Activated effector memory CD4-positive, alpha-beta T cell treated with anti-CD3 and anti-CD28 coated beads, Interleukin-2, amount 50 U/mL, for 16 hours (primary cell): ENCODE data around the gene AKR1C1.
"Not testable (repeated sequence)": the region's sequence is repeated elsewhere in the genome, so short reads cannot be mapped to it uniquely, and the experiment has no call there.

Experiments
- DNase-seq: peaks from one replicate; pipeline ENCODE4 v3.0.0-alpha.2; 2020

AKR1C1 gene

GRCh38 chr10:4962876-4963814, at the start of gene AKR1C1:
Gene AKR1C1 (plus strand): TSS chr10:4963415. CDS start chr10:4963445, 30 bp downstream.
- DNase-seq = not testable (repeated sequence)

DNA sequence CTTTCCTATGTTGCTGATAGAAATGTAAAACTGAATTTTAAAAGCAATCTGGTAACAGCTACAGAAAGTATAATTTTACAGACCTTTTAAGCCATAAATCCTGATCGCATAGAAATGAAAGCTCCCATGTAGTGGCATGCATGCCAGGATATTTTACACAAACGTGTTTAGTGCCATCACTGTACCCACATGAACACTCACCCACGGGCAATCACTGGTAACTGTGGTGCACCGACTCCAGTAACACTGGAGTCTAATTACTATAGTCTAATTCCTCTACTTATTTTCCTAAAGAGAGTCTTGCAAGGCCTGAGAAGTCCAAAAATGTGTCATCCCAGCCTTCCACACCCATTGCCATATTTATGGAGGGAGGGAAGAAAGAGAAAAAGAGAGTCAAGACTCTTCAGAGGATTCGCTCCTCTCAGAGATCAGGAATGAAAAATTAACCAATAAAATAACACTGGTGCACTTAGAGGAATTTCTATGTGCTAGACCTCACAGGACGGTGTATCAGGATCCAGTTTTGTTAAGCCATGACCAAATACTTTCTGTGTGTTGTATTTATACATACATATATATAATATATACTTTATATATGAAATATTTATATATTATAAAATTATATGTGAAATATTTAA, 48.9 kb upstream of the AKR1C1 start:
- DNase-seq = no peak

- no peak for DNase-seq
Measured at GRCh38 chr10:4916086-4916716, 47.0 kb upstream of the AKR1C1 start.

- no peak for DNase-seq
Measured at GRCh38 chr10:4918236-4918635, 45.0 kb upstream of the AKR1C1 start.

DNA sequence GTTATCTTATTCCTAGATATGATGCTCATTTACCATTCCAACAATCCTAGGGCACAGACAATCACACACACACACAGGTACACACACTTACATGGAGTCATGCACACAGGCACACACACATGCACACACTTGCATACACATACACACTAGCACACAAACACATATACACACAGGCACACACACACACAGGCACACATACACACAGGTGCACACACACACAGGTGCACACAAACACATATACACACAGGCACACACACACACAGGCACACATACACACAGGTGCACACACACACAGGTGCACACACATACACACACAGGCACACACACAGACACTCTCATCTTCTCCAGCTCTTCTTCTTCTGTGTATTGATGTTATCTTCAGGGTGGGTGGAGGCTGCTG, 38.7 kb upstream of the AKR1C1 start:
- DNase-seq = not testable (repeated sequence)

DNA sequence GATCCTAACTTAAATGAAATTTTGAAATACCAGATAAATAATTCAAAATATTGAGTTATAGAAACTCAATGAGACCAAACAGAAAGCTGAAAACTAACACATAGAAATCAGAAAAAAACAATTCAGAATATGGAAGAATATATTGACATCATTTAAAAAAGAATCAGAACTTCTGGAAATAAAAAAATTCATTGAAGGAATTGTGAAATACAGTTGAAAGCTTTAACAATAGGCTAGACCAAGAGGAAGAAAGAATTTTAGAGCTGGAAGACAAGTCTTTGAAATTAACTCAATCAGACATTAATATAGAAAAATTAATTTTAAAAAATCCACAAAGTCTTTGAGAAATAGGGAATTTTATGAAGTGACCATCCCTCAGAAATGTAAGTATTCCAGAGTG, 36.8 kb upstream of the AKR1C1 start:
- no peak for DNase-seq

- no peak for DNase-seq
Measured at GRCh38 chr10:4931587-4931986, 31.6 kb upstream of the AKR1C1 start.

DNA sequence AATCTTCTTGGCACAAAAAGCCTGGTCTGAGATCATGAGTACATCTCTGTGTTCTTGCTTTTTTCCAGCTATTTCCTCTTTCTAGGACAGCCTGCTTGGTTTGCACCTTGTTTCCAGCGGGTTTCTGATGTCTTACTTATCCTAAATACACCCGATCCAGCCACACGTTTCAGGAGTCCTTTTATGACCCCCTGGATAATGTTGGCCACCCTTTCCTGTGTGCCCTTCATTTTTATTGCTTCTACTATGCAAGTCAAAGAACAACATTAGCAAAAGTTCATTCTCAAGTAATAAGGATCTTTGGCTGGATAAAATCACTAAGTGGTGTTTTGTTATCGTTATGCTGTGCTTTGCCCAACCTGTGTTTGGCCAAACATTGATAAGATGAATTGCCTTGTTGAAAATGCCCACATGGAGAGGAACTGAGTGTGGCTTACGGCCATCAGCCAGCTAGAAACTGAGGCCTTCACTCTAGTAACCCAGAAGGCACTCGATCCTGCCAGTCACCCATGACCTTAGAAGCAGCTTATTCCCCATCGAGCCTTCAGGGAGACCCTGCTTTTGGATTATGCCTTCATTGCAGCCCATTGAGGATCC, 28.7 kb upstream of the AKR1C1 start:
- no peak for DNase-seq

DNA sequence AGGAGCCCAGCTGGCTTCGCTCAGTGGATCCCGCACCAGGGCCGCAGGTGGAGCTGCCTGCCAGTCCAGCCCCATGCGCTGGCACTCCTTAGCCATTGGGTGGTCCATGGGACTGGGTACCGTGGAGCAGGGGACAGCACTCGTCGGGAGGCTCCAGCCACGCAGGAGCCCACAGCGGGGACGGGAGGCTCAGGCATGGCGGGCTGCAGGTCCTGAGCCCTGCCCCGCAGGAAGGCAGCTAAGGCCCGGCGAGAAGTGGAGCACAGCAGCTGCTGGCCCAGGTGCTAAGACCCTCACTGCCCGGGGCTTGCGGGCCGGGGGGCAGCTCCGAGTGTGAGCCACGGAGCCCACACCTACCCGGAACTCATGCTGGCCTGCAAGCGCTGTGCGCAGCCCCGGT, 25.9 kb upstream of the AKR1C1 start:
- no peak for DNase-seq

GRCh38 chr10:4939224-4940072, 23.8 kb upstream of the AKR1C1 start:
- DNase-seq = no peak

DNA sequence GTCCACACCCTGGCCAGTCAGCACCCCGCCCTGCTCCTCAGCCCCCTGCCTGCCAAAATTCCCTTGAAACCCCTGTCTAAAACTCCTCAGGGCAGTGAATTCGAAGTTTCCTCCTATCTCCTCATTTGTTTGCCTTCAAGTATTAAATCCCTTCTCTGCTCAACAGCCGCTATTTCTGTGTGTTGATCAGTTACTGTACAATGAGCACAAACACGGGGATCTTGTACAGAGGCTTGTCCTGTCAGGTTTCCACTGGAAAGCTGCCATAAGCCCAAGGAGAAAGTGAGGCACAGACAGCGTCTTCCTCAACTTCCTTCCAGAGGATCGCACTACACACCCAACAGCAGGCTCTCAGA, 23.2 kb upstream of the AKR1C1 start:
- DNase-seq = not testable (repeated sequence)

GRCh38 chr10:4940909-4941308, 22.3 kb upstream of the AKR1C1 start:
- not testable (repeated sequence) for DNase-seq

DNA sequence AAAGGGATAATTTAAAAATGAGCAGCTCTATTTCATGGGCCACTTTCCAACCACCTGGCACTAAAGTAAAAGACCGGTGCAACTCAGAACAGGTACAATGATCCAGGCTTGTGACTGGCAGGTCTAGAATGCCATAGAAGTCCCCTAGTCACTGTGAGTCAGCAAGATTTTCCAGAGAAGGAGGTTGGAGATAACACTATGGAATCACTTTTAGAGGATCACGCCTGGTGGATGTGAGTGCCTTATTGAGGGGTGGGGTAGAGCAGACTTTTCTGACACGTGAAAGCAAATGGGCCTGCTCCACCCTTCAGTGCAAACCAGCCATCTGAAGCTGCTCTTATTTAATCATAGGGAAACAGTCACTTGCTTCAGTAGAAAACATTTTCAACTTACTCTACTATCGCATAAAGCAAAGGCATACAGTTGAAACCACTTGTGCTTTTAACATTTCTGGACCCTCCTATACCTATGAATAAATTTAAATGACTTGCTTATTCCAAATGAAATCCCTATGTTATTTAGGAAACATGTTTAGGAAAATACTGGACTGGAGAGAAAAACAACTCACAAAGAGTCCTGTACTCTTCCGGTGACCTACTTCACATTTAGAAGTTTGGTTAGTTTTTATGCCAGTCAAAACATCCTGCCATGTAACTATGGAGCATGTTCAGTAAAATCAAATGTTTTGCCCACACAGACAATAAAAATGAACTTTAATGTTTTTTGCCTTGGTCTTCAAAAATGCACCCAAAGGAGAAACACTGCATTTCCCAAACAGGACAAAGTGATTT, 21.5 kb upstream of the AKR1C1 start:
- DNase-seq = no peak

- not testable (repeated sequence) for DNase-seq
Measured at GRCh38 chr10:4942931-4943330, 20.3 kb upstream of the AKR1C1 start.

GRCh38 chr10:4943416-4943815, 19.8 kb upstream of the AKR1C1 start:
- DNase-seq = not testable (repeated sequence)

GRCh38 chr10:4943821-4944220, 19.4 kb upstream of the AKR1C1 start:
- no peak for DNase-seq

- DNase-seq = no peak
Measured at GRCh38 chr10:4944841-4945240, 18.4 kb upstream of the AKR1C1 start.

DNA sequence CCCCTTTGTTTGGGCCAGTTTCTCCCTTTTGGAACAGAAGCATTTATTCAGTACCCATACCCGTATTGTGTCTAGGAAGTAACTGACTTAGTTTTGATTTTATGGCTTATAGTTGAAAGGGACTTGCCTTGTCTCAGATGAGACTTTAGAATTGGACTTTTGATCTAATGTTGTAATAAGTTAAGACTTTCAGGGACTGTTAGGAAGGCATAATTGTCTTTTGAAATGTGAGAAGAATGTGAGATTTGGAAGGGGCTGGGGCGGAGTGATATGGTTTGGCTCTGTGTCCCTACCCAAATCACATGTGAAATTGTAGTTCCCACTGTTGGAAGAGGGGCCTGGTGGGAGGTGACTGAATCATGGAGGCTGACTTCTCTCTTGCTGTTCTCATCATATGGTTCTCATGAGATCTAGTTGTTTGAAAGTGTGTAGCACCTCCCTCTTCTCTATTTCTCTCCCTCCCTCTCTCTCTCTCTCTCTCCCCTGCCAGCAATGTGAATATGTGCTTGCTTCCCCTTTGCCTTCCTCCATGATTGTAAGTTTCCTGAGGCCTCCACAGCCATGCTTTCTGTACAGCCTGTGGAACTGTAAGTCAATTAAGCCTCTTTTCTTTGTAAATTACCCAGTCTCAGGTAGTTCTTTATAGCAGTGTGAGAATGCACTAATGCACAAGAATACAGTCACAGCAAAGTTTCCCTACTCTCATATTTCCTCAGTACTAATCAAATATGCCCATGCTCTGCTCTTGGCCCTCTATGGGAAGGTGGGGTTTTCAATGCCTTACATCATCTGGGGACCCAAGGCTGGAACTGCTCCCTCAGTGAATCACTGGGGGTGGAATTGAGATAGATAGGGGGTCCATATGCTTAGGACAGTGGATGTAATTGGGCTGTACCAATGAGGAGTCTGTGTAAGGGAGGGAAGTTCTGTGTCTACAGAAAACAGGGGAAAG, 17.2 kb upstream of the AKR1C1 start:
- DNase-seq = no peak

GRCh38 chr10:4947039-4947634, 16.1 kb upstream of the AKR1C1 start:
- no peak for DNase-seq
